ENCODE measurements around the gene AMBP.
"Not testable (repeated sequence)": the region's sequence is repeated elsewhere in the genome, so short reads cannot be mapped to it uniquely, and the experiment has no call there.

AMBP gene

DNA sequence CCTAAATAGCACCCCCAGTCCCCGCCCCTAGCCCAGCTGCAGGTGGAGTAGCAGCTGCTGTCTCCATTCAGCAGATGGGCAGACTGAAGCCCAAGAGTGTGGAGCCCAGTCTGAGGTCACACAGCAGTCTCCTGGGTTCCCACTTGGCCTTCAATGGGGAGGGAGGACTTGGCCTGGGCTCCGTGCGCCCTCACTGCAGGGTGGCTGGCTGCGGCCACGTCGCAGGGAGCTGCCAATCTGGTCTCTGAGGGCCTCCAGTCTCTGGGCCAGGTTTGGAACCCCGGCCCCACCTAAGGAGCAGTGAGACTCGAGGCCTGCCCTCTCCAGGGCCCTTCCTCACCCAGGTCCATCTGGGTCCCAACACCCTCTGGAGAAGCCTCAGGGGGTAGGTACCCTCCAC, 13.6 kb upstream of the AMBP start:
- FAIRE-seq = no peak

DNA sequence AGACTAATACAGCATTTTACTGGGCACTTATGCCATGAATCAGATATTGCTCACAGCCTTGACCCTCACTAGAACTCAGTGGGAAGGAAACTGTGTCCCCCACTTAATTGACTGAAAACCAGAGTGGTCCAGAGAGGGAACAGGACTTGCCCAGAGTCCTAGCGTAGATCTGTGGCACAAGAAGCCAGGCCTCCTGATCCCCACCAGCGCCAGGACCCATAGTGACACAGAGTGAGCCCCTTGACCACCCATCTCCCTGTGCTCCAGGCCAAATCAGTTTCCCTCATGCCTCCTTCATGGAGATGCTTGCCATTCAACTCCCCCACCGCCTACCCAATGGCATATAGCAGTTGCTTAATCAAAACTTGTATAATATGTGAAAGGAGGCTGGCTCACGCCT, 12.7 kb upstream of the AMBP start:
- FAIRE-seq = no peak

DNA sequence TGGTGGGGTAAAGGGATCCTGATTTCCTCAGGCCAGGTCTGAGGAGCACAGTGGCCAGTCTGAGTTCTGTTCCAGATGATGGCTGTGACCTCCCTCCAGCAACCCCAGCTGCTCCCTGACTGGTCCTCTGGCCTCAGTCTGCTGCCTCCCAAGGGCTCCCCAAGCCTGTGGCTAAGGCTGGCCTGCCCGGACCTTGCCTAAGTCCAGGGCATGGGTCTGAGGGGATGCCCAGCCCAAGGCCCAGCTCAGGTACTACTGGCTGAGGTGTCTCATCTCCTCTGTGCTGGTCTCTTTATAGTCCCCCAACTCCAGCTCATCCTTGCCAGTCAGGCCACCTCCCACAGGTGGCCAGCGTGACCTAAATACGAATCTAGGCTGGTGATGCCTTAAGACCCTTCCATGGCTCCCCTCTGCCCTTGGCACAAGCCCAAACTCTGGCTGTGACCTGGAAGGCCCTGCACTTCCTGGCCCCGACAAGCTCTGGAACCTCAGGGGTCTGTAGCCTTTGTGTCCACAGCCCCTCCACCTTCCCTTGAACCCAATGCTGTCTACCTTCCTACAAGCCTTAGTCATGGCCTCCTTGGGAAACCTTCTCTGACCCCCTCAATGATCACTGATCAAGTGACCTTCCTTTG, 11.2 kb upstream of the AMBP start:
- FAIRE-seq = no peak

DNA sequence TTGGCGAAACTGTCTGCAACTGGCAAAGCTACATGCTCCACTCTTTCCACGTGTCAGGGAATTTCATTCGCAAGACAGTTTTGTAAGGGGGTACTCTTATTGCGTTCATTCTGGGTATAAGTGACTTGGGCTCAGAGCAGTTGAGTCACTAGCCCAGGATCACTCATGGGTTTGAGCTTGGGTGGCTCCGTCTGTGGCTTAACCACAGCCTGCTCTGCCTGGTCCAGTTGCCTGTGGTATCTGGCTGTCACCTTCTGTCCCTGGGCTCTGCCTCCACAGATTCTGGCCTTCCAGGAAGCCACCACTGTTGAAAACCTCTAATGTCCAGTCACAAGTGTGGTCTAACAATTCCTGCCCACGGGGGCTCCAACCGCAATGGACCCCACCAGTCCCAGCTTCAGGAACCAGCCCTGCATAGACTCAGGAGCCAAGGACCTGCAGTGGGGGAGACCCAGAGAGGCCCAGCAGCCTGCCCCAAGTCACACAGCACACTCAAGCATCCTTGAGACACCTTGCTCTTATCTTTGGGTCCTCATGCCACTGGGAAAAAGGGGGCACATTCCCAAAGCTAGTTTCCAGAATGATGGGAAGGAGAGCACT, 10.6 kb upstream of the AMBP start:
- FAIRE-seq = no peak

DNA sequence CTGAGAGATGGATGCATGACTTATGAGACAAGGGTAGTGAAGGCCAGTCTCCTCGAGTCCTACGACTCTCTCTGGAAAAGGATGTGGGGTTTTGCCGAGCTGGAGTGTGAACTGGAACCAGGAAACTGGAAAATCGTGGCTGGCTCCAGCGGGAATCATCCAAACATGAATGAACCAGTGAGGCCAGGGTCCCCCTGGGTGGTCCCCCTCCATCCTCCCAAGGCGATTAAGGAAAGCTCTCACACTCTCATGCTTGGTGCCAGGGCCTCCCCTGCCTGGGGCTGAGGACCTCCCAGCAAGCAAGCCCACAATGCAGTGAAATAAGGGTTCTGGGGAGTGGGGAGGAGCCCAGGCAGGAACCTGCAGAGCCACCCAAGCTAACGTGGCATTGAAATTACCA, 9.6 kb upstream of the AMBP start:
- FAIRE-seq = no peak

DNA sequence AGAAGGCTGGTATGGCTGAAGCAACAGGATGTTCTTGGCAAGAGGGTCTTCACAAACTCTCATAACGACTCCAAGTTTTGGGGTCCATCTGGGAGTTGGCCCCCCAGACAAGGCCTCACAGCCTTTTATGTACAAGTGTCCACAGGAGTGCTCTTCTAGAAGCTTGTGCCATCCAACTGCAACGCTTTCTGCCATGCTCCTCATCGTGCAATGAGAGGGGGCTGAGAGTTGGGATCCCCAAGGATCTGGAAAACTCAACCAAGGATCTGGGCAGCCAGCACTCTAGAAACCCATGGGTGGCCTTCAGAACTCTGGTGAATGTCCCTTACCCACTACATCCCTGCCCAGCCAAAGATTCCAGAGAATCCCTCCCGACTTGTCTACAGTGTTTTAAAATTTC, 8.5 kb upstream of the AMBP start:
- no peak for FAIRE-seq

DNA sequence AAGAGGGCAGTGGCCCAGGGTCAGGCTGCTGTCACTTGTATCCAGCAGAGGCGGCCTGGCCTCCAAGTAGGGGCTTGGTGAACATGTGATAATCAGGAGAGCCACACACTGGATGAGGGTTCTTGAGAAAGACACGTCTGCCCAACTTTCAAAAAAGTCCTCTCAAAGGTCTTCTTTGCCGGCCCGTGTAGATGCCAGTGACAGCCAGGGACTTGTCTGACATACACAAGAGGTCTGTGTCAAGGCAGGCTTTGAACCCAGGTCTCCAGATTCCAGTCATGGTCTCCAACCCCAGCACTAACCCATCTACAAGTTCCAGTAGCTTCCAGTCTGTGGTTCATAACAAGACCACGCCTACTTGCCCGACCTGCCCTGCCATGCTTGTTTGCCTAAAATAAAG, 7.9 kb upstream of the AMBP start:
- FAIRE-seq = no peak

DNA sequence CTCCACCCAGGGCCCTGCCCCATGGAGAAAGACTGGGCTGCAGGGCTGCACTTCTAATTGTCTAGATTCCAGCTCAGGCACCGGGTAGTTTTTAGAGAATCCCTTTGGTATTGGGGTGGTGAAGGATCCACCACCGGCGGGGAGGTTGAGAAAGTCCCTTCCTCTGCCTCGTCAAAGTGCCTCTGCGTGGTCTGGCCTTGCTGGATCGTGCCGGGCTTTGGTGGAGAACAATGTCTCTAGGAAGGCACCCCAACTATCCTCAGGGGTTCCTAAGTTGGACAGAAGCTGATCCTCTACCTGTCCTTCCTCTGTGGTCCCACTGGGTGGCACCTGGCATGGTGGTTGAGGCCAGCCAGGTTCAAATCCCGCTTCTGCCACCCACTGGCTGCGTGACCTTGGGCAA, 7.3 kb upstream of the AMBP start:
- no peak for FAIRE-seq

DNA sequence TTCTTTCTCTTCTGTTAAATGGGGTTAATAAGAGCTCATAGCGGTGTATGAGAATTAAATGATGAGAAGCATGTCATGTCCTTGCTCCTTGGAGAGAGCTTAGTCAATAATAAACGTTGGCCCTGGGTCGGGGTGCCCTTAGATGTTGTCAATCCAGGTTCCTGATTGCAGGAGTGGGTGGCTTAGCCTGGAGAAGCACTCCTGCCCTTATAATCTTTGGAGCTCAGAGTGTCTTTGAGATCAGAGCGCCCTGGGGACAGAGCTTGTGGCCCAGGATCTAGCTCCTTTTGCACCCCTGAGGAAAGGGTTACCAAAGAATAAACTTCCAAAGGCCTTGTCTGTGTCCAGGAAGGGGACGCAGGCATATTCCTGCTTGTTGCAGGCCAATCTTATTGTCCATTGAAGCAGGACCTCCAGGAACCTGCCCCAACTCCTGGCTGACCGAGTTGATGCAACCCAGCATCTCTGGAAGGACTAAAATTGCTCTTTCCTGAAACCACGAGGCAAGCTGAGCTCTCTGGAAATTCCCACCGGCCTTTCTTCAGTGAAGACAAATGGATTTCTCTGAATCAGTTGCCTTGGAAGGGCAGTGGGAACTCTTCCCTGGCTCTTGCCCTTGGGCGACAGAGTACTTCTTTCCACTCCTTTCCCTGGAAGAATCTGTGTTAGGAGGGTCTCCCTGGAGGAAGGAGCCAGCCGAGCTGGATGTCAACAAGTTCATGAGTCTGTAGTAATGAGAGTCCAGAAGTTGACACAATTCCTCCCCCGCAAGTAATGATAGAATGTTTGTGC, 6.4 kb upstream of the AMBP start:
- FAIRE-seq = no peak

DNA sequence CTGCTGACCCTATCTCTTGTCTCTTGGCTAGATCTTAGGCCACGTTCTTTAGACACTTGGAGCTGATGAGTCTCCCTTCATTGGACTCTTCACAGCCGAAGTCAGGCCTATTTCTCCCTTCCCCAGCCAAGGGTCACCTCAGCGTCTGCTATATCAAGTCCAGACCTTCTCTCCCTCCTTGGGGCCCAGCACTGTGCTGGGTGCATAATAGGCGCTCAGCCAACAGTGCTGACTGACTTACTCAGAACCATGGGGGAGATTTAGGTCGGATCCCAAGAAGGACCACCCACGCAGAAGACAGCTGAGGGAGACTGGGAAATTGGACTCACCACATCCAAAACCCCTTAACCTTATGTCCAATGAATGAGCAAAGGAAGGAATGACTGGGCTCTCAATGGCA, 5.6 kb upstream of the AMBP start:
- no peak for FAIRE-seq

DNA sequence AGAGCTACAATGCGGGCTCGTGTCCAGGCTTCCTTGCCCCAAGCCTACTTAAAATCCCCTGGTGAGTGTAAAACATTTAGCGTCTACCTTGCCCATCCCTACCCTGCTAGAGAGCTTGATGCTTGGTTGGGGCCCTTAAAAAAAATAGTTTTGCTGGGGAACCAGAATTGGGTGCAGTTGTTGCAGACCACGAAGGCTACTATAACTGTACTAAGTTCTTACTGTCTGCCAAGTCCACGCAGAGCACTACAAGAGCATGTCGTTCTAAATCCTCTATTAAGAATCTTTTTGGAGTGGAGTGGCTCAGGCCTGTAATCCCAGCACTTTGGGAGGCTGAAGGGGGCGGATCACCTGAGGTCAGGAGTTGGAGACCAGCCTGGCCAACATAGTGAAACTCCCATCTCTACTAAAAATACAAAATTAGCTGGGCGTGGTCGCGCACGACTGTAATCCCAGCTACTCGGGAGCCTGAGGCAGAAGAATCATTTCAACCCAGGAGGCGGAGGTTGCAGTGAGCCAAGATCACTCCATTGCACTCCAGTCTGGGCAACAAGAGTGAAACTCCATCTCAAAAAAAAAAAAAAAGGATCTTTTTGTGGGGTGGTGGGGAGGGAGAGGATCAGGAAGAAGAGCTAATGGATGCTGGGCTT, 4.8 kb upstream of the AMBP start:
- FAIRE-seq = not testable (repeated sequence)

DNA sequence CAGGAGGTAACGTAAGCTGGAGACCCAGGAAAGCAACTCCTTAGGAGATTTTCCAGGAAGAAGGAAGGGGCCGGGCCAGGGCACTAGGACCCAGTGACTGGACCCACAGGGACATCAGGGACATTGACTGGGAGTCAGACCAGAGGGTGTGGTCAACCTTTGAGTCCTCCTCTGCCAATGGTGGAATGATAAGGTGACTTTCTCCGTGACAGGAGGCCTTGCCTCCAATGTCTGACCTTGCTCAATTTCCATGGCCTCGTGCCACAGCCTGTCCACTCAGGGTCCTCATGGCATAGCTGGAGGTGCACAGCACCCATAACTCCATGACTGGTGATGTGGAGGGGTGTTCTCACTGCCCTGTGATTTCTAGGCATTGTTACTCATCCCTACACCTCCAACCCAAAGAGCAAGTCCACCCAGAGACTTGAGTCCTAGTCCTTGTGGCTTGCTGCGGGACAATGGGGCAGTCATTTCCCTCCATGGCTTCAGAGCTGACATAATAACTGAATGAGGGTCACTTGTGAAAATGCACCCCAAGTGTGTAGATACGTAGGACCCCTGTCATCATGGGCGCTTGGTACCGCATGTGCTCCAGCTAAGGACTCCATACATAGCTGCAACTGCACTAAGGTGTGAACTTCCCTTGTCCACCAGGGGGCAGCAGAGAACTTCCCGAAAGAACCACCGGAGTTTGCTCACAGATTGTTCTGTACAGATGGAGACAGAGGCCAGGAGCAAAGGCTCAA, 4.1 kb upstream of the AMBP start:
- FAIRE-seq = peak; percentile 60

DNA sequence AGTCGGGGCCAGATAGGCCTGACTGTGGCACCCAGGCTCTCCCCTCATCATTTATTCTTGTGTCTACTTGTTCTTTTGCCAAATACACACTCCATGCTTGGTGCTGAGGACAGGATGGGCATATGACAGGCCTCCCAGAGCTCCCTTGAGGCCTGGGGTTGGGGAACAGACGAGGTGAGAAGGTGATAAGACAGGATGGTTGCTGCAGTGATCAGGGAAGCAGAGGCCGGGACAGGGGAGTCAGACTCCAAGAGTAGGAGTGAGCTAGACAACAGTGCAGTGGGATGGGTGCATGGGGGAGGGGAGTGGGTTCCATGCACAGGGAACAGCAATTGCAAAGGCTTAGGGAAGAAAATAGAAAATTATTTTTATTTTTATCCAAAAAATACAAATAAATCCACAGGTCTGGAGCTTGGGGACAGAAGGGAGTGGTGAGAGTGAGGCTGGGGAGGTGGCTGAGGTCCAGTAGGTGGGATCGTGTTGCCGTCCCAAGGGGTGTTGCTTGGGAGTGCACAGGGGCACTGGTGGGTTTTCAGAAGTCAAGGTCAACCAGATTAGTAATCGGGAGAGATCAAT, 3.4 kb upstream of the AMBP start:
- no peak for FAIRE-seq

DNA sequence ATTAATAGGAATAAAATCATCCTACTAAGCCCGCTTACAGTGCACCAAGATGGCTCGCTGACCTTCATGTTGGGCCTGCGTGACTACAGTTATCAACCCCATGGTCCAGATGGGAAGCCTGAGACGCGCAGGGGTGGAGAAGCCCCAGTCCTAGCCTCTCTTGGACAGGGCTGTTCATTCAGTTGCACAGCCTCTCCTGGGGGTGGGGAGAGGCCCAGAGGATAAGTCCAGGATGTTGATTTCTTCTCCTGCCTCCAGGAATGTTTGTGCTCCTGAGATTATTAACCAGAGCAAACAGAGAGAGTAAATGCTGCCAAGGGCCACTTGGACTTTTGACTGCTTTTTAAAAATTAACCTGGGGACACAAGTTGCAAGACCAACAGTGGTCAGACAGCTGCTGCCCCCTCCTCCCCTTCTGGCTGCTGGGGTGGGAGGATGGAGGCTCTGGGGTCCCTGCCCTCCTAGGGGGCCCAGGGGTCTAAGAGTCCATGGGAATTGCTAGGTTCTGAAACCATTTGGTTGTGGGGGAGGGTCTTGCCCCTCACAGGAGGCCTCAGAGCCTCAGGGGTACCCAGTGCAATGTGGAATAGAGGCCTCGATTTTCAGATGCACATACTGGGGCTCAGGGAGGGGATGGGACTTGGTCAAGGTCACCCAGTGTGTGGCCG, 2.8 kb upstream of the AMBP start:
- FAIRE-seq = peak; percentile 95

DNA sequence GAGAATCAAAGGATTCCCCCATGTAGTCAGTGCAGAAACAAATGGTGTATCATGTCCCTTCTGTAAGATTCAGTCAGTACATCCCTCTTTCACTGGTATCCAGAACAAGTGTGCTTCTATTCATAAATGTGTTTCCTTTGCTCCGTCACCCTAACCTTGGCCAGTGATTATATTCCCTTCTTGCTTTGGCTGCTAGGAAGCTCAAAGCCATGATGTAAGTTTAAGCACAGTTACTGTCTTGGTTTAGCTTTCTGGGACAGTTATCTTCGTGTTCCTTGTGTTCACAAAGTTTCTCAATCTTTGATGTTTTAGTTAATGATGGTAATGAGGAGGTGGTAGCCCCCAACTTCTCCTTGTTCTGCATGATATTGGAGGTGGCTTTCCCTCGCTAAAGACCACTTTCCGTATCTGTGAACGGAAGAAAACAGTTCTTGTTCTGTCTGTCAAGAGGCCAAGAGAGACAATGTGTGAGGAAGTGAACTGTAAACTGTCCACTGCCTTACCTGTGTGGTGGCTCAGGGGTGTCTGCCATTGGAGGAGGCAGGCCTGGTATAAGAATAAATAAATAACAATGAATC, 2.2 kb upstream of the AMBP start:
- FAIRE-seq = no peak

DNA sequence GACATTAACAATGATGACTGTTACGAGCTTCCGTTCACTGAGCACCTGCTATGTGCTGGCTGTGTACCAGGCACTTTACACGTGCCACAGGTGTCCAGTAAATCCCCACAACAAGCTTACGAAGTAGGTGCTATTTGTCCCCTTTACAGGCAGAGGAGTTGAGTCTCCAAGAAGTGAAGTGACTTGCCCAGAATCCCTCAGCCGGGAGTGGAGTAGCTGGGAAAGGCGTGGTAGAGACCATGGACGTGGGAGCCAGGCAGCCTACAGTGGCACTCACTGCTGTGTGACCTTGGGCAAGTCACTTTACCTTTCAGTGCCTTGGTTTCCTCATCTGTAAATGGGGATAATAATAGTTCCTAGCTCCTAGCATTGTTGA, 669 bp upstream of the AMBP start:
- no peak for FAIRE-seq

DNA sequence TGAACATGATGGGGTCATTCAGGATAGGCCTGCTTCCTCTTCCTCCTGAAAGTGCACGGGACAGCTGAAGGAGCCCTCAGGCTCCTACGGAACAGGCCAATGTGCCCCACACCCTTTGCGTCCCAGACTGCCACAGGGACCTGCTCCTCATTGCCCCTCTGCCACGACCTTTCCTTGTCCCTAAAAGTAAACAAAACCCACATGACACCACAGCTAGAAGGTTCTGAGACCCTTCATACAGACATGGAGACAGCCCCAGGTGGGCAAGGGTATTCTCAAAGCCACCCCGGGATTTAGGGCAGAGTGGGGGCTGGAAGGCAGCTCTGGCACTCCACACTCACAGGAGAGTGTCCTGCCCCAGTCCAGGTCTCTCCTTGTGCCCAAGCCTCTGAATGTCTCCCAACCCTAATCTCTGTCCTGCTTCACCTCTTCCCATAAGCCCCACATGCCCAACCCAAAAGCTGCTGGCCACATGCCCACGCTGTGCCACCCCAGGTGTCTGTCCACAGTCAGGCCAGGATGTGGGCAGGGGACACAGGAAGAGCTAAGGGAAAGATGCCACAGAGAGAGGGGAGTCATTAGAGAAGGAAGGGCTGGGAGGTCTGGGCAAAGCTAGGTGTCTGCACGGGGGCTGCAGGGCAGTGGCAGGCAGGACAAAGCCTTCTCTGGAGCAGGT, 800 bp downstream of the AMBP start:
- no peak for FAIRE-seq

DNA sequence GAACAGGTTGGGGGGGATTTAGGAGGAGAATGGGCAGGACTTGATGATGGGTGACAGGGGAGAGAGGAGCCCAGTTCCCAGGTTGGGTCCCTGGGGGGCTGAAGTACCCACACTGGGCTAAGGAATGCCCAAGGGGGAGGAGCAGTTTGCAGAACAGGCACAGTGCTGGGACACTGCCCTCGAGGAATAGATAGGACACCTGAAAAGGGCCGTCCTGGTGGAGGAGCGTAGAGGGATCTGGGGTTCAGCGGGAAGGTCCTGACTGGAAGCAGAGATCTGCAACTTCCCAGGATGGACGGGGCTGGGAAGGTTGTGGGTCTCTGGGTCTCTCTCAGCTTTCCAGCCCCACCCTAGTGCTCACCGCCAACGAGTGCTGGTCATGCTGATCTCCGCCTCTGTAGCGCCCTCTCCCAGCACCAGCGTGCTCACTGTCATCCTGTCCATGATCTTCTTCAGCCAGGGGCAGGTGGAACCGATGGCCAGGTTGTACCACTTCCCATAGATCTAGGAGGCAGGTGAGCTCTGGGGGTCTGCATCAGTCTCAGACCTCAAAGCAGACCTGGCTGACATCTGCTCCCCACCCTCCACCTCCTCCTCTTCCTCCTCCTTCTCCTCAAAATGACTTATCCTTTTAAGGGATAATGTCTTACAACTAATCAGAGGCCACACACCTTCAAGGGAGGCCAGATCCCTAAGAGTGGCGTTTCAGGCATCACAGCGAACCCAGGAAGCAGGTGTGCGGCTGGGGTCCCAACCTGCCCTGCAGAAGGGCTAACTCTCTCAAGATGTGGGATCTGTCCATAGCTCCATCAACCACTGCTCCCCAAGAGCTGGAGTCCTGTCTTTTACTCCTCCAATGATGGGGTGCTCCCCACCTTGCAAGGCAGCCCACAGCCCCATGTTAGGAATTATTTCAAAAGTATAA, 1.6 kb downstream of the AMBP start:
- FAIRE-seq = no peak

DNA sequence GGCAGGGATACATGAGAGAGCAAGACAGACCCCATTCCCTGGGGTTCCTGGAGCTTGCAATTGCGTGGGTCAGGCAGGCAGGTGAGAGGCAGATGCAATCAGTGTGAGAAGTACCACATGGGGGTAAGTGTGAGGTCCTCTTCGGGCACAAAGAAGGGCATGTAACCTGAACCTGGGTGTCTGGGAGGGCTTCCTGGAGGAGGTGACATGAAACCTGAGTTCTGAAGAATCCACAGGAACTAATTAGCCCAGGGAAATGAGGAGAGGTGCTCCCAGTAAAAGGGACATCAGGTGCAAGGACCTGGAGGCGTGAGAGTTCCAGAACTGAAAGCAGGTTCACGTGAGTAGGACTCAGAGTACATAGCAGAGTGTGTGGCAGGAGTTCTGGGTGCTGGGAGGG, 2.5 kb downstream of the AMBP start:
- FAIRE-seq = no peak
